Peyer's patch (tissue), 4 donors: ENCODE measurements around the gene LIPT1. TPM values are rescaled to one million over a fixed set of nuclear protein-coding genes. Genes with fewer than 3 reads are reported as not detected.
"Not testable (repeated sequence)": the region's sequence is repeated elsewhere in the genome, so short reads cannot be mapped to it uniquely, and the experiment has no call there.

ENCODE experiments used
- DNase-seq, 3 donors: peaks; one replicate each; pipeline ENCODE4 v3.0.0-alpha.2; 2017 to 2019
- H3K27ac ChIP-seq, 4 donors: fragments of 200-600 bp; sonication (generic); one replicate each; pipeline ENCODE4 v1.5.1; 2016 to 2019
- H3K27me3 ChIP-seq, 2 donors: fragments of 200-600 bp; sonication (generic); one replicate each; pipeline ENCODE4 v1.5.1; 2019
- H3K36me3 ChIP-seq, 3 donors: fragments of 200-600 bp; sonication (generic); one replicate each; pipeline ENCODE4 v1.5.1; 2016 to 2019
- H3K4me1 ChIP-seq, 4 donors: fragments of 200-600 bp; sonication (generic); one replicate each; pipeline ENCODE4 v1.5.1; 2016 to 2019
- H3K4me3 ChIP-seq, 4 donors: fragments of 200-600 bp; sonication (generic); 1 replicate in 3 of 4; 2 replicates in 1 of 4; pipeline ENCODE4 v1.5.1; 2016 to 2019; ENCODE audit warnings: mild to moderate bottlenecking in 1 of 4
- H3K9me3 ChIP-seq, 4 donors: fragments of 200-600 bp; sonication (generic); one replicate each; pipeline ENCODE4 v1.5.1; 2016 to 2019; ENCODE audit warnings: mild to moderate bottlenecking in 1 of 4
- POLR2A ChIP-seq, 2 donors: fragments of 450-650 bp; IDR thresholded peaks; one replicate each; pipeline ENCODE4 v1.5.1; 2017; ENCODE audit warnings: antibody characterized with exemption in 2 of 2, mild to moderate bottlenecking in 2 of 2, moderate library complexity in 2 of 2
- total RNA-seq, 4 donors: library from RNA; depleted of rRNA; stranded (reverse); fragments of >200 nt; gene quantifications; one replicate each; pipeline ENCODE4 v1.1.0, GENCODE V29; 2016
- TF ChIP-seq, protein P1 (sequence below), 6 experiments: fragments of 450-650 bp in 4 of 6; fragments of 200-600 bp in 2 of 6; sonication (generic) in 1 of 6; IDR thresholded peaks; one replicate each; pipeline ENCODE4 v1.5.1; 2017 to 2019; ENCODE audit warnings: antibody characterized with exemption in 6 of 6, mild to moderate bottlenecking in 3 of 6, moderate library complexity in 1 of 6

The LIPT1 gene
- total RNA-seq, 4 donors from 2014 or later, result 6.1 to 23.9 (median 10.7) TPM

DNA sequence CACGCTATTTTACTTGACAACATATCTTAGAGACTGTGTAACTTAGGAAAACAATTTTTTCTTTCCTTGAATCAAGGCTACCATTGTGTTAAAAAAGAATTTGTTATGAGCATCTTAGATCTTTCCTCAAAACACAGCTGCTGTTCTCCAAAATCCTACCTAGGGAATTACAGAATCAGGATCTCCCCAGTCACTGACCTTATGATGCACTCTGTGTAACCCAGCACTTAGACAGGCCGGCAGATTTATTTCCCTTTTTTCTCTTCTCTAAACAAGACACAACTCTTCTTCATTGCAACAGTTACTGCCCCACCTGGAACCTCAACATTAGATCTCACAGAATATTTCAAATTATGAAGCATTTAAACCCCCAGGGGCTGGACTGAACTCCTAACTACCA, 26.8 kb upstream of the LIPT1 start:
- DNase-seq, result no peak
- Histone ChIP-seq H3K9me3 (peaks cover 0 to 19% (median 0%) of the 10 kb centered on the region in 4 donors), H3K27ac (no peak overlapping the region), H3K36me3 (peaks cover 0 to 9% (median 0%) of the 10 kb centered on the region in 3 donors), H3K4me3 (no peak overlapping the region), H3K4me1 (no peaks in the 10 kb centered on the region), H3K27me3 (no peaks in the 10 kb centered on the region)
- TF ChIP-seq POLR2A (IDR thresholded peaks at IDR 0.05), result no peak
- TF ChIP-seq, protein P1, sequence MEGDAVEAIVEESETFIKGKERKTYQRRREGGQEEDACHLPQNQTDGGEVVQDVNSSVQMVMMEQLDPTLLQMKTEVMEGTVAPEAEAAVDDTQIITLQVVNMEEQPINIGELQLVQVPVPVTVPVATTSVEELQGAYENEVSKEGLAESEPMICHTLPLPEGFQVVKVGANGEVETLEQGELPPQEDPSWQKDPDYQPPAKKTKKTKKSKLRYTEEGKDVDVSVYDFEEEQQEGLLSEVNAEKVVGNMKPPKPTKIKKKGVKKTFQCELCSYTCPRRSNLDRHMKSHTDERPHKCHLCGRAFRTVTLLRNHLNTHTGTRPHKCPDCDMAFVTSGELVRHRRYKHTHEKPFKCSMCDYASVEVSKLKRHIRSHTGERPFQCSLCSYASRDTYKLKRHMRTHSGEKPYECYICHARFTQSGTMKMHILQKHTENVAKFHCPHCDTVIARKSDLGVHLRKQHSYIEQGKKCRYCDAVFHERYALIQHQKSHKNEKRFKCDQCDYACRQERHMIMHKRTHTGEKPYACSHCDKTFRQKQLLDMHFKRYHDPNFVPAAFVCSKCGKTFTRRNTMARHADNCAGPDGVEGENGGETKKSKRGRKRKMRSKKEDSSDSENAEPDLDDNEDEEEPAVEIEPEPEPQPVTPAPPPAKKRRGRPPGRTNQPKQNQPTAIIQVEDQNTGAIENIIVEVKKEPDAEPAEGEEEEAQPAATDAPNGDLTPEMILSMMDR (IDR thresholded peaks at IDR 0.05), result no peak

DNA sequence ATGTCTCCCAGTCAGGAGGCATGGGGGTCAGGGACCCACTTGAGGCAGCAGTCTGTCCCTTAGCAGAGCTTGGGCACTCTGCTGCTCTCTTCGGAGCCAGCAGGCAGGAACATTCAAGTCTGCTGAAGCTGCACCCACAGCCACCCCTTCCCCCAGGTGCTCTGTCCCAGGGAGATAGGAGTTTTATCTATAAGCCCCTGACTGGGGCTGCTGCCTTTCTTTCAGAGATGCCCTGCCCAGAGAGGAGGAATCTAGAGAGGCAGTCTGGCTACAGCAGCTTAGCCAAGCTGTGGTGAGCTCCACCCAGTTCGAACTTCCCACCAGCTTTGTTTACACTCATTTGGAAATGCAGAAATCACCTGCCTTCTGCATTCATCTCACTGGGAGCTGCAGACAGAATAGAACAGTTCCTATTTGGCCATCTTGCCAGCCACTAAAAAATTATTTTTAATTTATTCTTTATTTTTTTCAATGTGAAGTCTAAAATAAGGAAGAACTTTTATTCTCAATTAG, 19.7 kb upstream of the LIPT1 start:
- H3K27me3 ChIP-seq, H3K4me3 ChIP-seq, H3K4me1 ChIP-seq, DNase-seq, H3K27ac ChIP-seq, H3K36me3 ChIP-seq: not testable (repeated sequence)
- H3K9me3 ChIP-seq, result peaks cover 0 to 13% (median 0%) of the 10 kb centered on the region in 4 donors

DNA sequence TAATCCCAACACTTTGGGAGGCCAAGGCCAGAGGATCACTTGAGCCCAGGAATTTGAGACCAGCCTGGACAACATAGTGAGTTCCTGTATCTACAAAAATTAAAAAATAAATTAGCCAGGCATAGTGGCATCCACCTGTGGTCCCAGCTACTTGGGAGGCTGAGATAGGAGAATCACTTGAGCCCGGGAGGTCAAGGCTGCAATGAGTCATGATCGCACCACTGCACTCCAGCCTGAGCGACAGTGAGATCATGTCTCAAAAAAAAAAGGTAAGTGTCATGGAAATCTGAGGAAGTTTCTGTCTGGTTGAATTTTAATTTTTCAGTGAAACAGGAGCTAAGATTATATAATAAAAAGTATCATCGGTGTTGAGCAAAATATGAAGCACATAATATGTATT, 15.8 kb upstream of the LIPT1 start:
- TF ChIP-seq, protein P1 (IDR thresholded peaks at IDR 0.05), result no peak
- TF ChIP-seq POLR2A (IDR thresholded peaks at IDR 0.05), result no peak
- DNase-seq, result no peak
- Histone ChIP-seq H3K27ac (no peak overlapping the region), H3K36me3 (no peaks in the 10 kb centered on the region), H3K9me3 (no peaks in the 10 kb centered on the region), H3K27me3 (no peaks in the 10 kb centered on the region), H3K4me3 (no peak overlapping the region), H3K4me1 (peaks cover 0 to 4% (median 0%) of the 10 kb centered on the region in 4 donors)

DNA sequence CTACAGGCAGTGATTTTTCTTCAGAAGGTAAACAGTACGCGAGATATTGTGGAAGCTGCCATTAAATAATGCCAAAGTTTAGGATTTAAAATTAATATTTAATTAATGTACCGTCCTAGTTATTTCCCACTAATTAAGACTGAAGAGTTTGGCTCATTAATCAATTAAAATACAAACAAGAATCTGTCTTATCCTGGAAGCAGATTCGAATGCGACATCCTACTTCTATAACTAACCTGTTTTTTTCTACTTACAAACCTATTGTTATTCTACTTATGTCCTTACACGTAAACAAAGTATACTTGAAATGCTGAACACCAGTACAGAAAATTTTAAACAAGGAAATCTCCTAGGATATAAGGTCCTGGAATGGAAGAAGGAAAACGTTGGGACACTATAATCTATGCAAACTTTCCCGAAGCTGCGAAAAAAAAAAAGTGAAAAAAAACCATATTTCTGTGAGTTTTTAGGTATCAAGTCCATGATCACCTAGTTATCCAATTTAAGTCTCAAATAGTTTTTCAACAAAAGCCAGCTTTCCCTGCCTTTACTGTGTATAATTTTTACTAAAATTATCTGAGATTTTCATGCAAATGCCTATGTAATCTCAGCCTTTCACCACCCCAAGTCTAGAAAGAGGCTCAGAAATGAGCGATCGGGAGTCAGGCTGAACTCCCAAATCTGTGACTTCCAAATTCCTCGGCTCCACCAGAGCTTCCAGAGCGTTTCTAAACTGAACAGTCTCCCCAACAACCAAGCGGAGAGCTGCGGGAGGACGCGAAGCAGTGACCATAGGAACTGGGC, 14.5 kb upstream of the LIPT1 start:
- DNase-seq, result no peak
- H3K9me3 ChIP-seq, result no peaks in the 10 kb centered on the region
- H3K27me3 ChIP-seq, result no peaks in the 10 kb centered on the region
- H3K4me1 ChIP-seq, result peaks cover 0 to 4% (median 0%) of the 10 kb centered on the region in 4 donors
- no peaks in the 10 kb centered on the region for H3K36me3 ChIP-seq
- H3K4me3 ChIP-seq, result peak overlapping the region; percentile 60 to 85 (median 75)
- TF ChIP-seq POLR2A (IDR thresholded peaks at IDR 0.05), result no peak
- TF ChIP-seq, protein P1 (IDR thresholded peaks at IDR 0.05), result no peak
- H3K27ac ChIP-seq, result peak overlapping the region; percentile 89 to 96 (median 94)

DNA sequence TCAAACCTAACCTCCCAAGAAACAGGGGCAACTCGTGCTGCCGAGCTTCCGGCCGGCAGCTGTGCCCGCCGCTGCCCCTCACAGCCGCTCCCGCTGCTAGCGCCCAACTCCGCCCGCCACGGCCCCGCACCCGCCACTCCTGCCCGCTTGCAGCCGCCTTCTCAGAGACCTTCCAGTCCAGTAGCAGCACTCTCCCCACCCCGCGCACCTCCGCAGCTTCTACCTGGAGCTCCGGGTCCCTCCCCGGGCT, 14.0 kb upstream of the LIPT1 start:
- Histone ChIP-seq H3K27ac (peak overlapping the region; percentile 89 to 96 (median 94)), H3K27me3 (no peaks in the 10 kb centered on the region), H3K9me3 (no peaks in the 10 kb centered on the region), H3K36me3 (no peaks in the 10 kb centered on the region), H3K4me3 (peak overlapping the region; percentile 60 to 85 (median 75)), H3K4me1 (peaks cover 0 to 4% (median 0%) of the 10 kb centered on the region in 4 donors)
- no peak for DNase-seq
- TF ChIP-seq, protein P1 (IDR thresholded peaks at IDR 0.05), result no peak
- TF ChIP-seq POLR2A (IDR thresholded peaks at IDR 0.05), result no peak
